Stomach (tissue), 4 donors: ENCODE data around the gene DOCK9.

Experiments
- CTCF ChIP-seq, 7 experiments: fragments of 450-650 bp in 4 of 7; fragments of 200-600 bp in 3 of 7; sonication (generic) in 3 of 7; IDR thresholded peaks; one replicate each; pipeline ENCODE4 v1.5.1; 2016 to 2019; ENCODE audit warnings: antibody characterized with exemption in 7 of 7, control low read depth in 2 of 7, mild to moderate bottlenecking in 1 of 7
- POLR2A ChIP-seq, 4 donors: fragments of 450-650 bp; IDR thresholded peaks; one replicate each; pipeline ENCODE4 v1.6.1; 2016; ENCODE audit warnings: antibody characterized with exemption in 4 of 4, control low read depth in 2 of 4, mild to moderate bottlenecking in 1 of 4, moderate library complexity in 1 of 4
- POLR2AphosphoS5 ChIP-seq, 3 donors: sonication (generic); formaldehyde crosslinking; IDR thresholded peaks; one replicate each; pipeline ENCODE4 v1.6.1; 2016; ENCODE audit warnings: antibody characterized with exemption in 3 of 3

- TF ChIP-seq CTCF (IDR thresholded peaks at IDR 0.05): no peak
- no peak for TF ChIP-seq POLR2AphosphoS5 (IDR thresholded peaks at IDR 0.05)
- no peak for TF ChIP-seq POLR2A (IDR thresholded peaks at IDR 0.05)
Measured at GRCh38 chr13:98824376-98825160, 153.3 kb downstream of the DOCK9 start.
